ENCODE results near the gene FSTL4.
"Not testable (repeated sequence)": the region's sequence is repeated elsewhere in the genome, so short reads cannot be mapped to it uniquely, and the experiment has no call there.

Gene FSTL4

DNA sequence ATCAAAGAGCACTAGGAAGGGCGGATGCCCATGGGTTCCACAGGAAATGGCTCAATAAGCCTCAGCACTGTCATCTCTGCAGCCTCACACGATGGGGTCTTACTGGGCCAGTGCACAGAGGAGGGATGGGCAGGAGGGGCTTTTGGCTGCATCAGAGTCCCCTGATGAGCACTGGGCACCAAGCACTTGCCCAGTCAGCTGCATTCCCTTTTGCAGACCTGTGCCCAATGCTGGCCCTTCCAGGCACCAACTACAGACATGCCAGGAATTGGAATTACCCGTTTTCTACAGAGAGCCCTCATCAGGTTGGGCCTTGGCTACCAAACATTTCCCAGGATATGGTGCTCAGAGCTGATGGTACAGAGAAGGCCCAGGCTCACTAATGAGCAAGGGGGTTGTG is 378.1 kb downstream of the FSTL4 start:
- no peak for DNase-seq

DNA sequence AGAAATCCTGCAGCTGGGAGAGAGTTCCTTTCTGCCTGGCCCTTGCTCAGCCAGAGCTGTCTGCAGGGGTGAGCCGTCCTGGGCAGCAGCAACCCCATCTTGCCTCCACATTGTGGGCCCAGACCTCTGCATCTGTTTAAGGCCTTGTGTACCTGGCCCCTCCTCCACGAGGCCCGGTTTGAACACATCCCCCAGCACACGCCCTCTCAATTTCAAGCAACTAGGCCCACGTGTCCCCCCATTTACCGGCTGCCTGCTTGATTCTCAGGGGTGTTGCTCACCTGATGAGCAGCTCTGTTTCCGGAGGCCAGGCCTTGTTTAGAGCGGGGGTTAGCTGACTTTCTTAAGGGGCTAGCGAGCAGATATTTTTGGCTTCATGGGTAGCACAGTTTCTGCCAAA is 378.7 kb downstream of the FSTL4 start:
- DNase-seq: no peak

DNA sequence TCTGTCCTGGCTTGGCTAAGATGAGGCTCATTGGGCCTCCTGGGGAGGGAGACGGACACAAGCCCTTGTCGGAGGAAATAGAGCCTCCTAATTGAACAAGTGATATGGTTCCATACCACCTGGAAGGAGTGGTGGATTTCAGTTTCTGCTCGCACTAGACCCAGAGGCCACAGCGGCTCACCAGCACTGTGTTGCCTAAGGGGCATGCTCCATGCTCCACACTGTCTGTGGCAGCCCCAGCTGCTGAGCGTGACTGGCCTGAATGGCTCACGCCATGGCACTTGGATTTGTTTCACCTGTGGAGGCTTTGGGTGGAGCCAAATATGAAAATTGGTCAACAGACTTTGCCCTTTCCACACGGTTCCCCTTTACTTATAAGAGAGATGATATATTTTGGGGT is 379.4 kb downstream of the FSTL4 start:
- DNase-seq: no peak

- DNase-seq: no peak
These were observed 379.9 kb downstream of the FSTL4 start for GRCh38 chr5:133232435-133232834.

DNA sequence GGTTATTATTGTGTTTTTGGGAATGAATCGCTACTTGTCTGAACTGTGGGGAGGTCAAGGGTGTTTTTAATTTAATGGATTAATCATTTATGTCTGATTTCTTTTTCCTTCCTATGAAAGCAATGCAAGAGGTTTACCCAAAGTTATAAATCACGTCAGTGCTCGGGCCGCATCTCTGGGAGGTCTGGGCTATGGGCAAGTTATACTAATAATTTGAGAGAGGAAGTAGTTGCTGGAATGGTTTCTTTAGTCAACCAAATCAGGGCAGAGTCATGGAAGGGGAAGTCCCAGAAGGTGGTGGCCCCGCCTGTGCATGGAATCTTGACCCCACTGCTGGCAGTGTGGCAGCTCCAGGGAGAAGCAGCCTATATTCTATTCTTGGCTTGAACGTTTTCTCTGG is 380.3 kb downstream of the FSTL4 start:
- no peak for DNase-seq

- no peak for DNase-seq
These were observed 381.3 kb downstream of the FSTL4 start for GRCh38 chr5:133230823-133231578.

GRCh38 chr5:133229931-133230664 is 382.2 kb downstream of the FSTL4 start:
- DNase-seq: no peak

DNA sequence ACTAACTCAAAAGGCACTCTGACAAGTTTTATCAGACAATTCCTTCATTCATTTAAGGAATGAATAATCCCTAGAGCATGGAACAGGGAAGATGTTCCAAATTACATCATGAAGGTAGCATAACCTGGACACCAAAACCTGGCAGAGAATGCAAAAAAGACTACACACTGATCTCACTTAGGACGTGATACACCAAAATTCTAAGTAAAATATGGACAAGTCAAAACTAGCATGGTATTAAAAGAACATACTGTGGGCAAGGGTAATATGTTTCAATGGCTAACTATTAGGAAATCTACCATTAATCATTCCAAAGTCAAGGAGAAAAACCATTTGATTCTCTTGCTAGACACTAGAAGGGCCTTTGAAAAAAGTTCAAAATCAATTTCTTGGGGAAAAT is 384.0 kb downstream of the FSTL4 start:
- DNase-seq: no peak

- no peak for DNase-seq
These were observed 384.4 kb downstream of the FSTL4 start for GRCh38 chr5:133227897-133228296.

DNA sequence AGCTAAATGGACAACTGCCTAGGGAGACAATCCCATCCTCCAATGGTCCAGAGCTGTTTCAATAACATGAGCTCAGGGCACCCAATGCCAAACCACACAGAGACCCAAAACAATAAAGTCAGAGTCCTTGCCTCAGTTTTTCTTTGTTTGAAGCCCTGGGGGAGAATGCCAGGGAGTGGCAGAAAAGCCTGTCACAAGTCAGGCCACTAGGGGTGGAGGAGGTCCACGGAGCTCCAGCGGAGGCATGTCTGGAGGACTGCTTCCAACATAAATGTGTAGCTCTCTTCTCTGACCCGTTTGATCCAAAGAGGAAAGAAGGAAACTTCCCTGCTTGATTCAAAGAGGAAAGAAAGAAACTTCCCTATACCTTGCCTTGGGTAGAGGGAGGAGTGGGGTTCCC is 385.3 kb downstream of the FSTL4 start:
- DNase-seq: no peak

- no peak for DNase-seq
These were observed 386.2 kb downstream of the FSTL4 start for GRCh38 chr5:133226186-133226585.

DNA sequence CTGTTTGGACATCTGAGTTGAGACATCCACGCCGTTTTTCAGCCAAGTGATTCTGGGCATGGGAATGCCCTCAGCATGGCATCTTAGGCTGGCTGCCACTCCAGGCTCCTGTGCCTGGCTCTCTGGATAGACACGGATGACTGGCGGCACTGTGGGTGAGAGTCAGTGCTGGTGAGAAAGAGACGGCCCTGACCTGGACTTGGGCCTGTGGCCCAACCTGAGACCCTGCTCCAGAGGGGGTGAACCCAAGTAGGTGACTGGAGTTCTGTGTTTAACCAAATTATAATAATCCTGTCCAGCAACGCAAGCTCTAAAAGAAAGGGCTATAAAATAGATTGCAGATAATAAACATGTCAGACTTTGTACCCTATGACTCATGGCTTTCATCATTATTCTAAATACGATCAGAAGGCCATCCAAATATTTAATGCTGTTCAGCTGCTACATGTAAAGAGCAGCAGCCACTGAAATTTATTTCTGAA is 386.6 kb downstream of the FSTL4 start:
- no peak for DNase-seq

DNA sequence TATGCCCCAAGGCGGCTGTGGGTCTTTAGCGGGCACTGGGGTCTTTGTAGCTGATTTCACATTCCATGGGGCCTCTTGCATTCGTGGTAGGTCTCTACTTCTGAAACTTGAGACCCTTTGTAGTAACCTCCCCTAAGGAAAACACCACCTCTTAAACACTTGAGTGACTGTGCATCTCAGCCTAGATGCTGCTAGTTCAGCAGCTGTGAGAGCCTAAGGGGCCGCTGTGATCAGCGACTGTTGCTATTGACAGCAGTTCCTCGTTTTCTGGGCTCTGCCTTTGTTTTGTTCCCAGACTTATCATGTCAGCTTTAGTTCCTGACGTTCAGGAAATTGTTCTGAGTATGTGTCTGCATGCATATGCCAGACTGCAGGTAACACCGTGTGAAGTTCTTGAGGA is 389.4 kb downstream of the FSTL4 start:
- no peak for DNase-seq

DNA sequence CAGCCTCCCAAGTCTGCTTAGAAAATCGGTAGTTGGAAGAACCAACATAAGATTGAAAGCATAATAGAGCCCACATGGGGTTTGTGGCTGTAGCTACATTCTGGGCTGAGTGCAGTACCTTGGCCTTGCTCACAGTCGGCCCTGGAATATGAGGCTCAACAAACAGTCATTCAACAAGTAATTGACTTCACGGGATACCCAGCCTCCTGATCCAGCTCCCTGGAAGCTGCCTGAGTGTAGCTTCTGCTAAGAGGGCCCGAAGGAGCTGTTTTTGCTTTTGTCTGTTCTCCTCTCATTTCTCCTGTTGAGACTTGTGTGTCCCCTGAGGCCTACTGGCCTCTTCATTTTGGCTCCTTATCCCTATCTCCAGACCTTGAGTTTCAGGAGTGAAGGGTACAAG is 389.8 kb downstream of the FSTL4 start:
- no peak for DNase-seq

DNA sequence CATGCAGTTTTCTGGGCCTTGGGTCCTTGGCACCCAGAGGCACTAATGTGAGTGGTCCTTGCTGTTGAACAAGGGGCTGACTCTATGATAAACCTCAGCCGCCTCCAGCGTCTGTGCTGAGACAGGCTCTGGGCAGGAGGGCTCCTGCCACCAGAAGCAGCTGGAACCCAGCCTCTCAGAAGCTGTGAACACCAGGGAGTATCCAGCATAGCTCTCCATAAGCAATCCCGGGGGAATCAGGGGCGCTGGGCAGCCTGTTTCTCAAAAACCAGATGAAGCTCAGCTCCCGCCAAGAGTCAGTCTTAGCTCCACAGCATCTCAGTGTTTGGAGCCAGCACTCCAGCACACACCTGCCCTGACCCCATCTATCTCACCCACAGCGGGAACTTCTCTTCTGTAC is 390.3 kb downstream of the FSTL4 start:
- no peak for DNase-seq

DNA sequence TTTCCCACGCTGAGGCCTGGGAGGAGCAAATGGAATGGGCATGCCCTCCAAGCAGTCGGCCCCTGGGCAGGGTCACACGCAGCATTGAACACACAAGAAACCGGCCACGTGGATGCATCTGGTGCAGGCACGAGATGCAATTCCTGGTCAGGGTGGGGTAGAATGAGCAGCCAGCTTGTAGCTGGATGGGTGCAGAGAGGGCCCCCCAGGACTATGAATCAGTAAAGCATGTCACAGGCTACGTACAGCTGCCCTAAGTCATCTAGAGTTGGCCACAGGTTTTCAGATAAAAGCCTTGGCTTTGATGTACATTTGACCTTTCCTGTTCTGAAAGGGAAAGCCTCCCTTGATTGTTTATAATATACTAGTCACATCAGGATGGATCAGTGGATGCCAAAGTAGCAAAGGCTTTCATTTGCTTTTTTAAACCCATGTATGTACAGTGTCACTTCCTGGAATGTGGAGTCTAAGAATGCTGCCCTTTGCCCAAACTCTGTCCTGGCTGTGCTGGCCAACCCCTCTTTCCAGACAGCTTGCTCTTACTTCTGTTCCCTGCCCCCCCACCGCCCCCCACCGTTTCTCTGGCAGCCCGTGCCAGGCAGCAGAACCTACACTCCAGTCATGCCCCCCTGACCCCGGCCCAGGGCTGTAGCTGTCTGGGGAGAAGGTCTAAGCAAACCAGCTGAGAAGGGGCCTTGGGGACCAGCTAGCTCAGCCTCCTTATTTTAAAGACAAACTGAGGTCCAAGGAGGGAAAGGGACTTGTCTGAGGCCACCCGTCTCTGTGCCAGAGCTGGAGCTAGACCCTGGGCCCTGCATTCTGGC is 391.3 kb downstream of the FSTL4 start:
- DNase-seq: no peak

DNA sequence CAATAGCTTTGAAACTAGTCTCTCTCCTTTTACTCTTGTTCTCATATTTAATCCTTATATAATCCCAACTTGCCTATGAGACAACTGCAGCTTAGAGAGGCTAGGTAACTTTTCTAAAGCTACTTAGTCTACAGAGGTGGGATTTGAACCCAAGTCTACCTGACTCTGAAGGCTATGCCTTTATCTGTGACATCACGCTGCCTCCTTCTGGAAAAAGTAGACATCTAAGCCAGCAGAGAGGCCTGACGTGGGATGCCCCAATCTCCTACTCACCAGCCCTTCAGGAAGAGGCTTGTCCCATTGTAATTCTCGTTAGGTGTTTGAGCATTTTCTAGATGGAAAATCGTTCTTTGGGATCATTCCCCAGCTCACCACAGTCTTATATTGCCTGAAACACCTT is 393.0 kb downstream of the FSTL4 start:
- no peak for DNase-seq

DNA sequence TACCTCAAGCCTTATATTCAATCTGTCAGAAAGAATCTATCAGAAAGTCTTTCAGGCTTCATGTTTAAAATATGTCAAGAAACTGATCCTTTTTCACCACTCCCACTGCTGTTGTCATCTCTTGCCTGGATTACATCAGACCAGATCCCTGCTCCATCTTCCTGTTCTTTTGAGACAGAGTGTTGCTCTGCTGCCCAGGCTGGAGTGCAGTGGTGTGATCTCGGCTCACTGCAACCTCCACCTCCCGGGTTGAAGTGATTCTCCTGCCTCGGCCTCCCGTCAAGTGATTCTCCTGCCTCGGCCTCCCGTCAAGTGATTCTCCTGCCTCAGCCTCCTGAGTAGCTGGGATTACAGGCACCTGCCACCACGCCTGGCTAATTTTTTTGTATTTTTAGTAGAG is 396.2 kb downstream of the FSTL4 start:
- not testable (repeated sequence) for DNase-seq

GRCh38 chr5:133214153-133214820 is 398.1 kb downstream of the FSTL4 start:
- no peak for DNase-seq

DNA sequence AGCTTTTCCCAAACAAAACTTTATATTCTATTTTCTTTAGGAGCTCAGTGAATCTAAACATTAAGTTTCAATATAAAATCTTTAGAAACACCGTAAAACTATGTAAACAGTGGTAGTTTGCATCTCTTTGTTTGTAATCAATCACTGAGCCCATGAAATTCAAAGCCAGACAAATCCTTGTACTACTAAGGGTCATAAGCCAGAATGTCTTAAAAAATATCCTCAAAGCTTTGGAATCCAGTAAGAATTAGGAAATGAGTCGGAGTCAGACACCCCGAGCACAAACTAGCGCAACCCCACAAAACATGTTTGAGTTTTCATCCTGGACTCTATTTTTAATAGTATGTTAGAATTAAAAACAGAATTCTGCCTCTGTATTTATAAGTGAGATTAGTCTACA is 406.7 kb downstream of the FSTL4 start:
- no peak for DNase-seq

DNA sequence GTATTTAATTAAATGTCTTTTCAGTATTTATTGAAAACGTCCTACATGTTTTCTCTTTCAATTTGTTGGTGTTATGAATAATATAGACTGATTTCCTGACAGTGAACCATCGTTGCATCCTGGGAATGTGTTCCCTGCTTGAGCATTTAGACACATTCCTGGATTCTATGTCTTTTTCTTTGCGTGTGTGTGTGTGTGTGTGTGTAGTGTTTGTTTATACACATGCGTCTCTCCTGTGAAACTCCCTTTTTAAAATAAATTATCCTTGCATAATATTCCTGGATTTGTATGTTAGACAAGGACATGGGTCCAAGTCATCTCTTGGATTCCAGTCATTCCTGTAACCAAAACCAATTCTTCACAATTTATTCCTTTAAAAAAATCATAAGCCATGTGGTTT is 407.1 kb downstream of the FSTL4 start:
- no peak for DNase-seq

- no peak for DNase-seq
These were observed 408.7 kb downstream of the FSTL4 start for GRCh38 chr5:133203317-133204305.

All from activated effector memory CD4-positive, alpha-beta T cell treated with Interleukin-2 at 50 U/mL for 16 hours (primary cell).